SK-N-SH (cell line): ENCODE data around the gene SRGAP3. TPM values are rescaled to one million over a fixed set of nuclear protein-coding genes. Genes with fewer than 3 reads are reported as not detected.

ENCODE experiments used
- CTCF ChIA-PET: fragments of 300-600, 350-600 bp; formaldehyde crosslinking; extraction: SDS; loops from one replicate; lab custom pipeline; 2021; lab: Yijun Ruan, JAX
- POLR2A ChIA-PET: fragments of 350-600 bp; sonication (Branson Sonifier 250); formaldehyde crosslinking; extraction: SDS; loops from one replicate; lab custom pipeline; 2020; ENCODE audit warnings: antibody characterized with exemption, inconsistent platforms; lab: Yijun Ruan, JAX
- DNase-seq: peaks from one replicate; pipeline ENCODE4 v3.0.0; 2012
- H2AFZ ChIP-seq: fragments of 200-600 bp; sonication (generic); 2 replicates; pipeline ENCODE4 v1.8.1; 2016; ENCODE audit warnings: antibody characterized with exemption, mild to moderate bottlenecking, low read depth
- H3F3A ChIP-seq: fragments of 200-600 bp; sonication (generic); replicated peaks from 2 replicates; pipeline ENCODE3; 2016; ENCODE audit warnings: antibody characterized with exemption, mild to moderate bottlenecking; ENCODE audit not compliant: insufficient read depth
- H3K27ac ChIP-seq, 2 experiments: fragments of 200-500 bp in 1 of 2; fragments of 200-600 bp in 1 of 2; sonication (Bioruptor generic) in 1 of 2; sonication (generic), shearing (Covaris generic) in 1 of 2; 2 replicates each; pipeline versions ENCODE4 v1.5.1 to v1.6.1; 2014 to 2016; ENCODE audit warnings: low read depth in 2 of 2, inconsistent platforms in 1 of 2, low read length in 1 of 2, mild to moderate bottlenecking in 1 of 2, mixed read lengths in 1 of 2
- H3K27me3 ChIP-seq: fragments of 200-600 bp; sonication (generic), shearing (Covaris generic); 2 replicates; pipeline ENCODE4 v1.6.1; 2016; ENCODE audit warnings: mixed run types; ENCODE audit not compliant: insufficient read depth
- H3K36me3 ChIP-seq, 2 experiments: fragments of 200-500 bp in 1 of 2; fragments of 200-600 bp in 1 of 2; sonication (Bioruptor generic) in 1 of 2; sonication (generic) in 1 of 2; replicated peaks in 1 of 2; 2 replicates each; pipeline versions ENCODE3 to v1.5.1; 2014 to 2016; ENCODE audit warnings: low read length in 1 of 2, mild to moderate bottlenecking in 1 of 2; ENCODE audit not compliant: insufficient read depth in 2 of 2, control insufficient read depth in 1 of 2
- H3K4me1 ChIP-seq, 2 experiments: fragments of 200-500 bp in 1 of 2; fragments of 200-600 bp in 1 of 2; sonication (Bioruptor generic) in 1 of 2; sonication (generic), shearing (Covaris generic) in 1 of 2; 2 replicates each; pipeline versions ENCODE4 v1.5.1 to v1.6.1; 2014 to 2016; ENCODE audit warnings: low read depth in 1 of 2, low read length in 1 of 2, mixed run types in 1 of 2; ENCODE audit not compliant: insufficient read depth in 2 of 2, control insufficient read depth in 1 of 2
- H3K4me2 ChIP-seq: fragments of 200-600 bp; sonication (generic), shearing (Covaris generic); 2 replicates; pipeline ENCODE4 v1.6.1; 2017; ENCODE audit warnings: mixed run types
- H3K4me3 ChIP-seq, 2 experiments: fragments of 200-500 bp in 1 of 2; fragments of 200-600 bp in 1 of 2; sonication (Bioruptor generic) in 1 of 2; sonication (generic), shearing (Covaris generic) in 1 of 2; 2 replicates each; pipeline versions ENCODE4 v1.5.1 to v1.8.1; 2014 to 2016; ENCODE audit warnings: low read depth in 2 of 2, inconsistent platforms in 1 of 2, low read length in 1 of 2, mild to moderate bottlenecking in 1 of 2, mixed read lengths in 1 of 2, moderate library complexity in 1 of 2
- H3K79me2 ChIP-seq: fragments of 200-600 bp; sonication (generic); 2 replicates; pipeline ENCODE4 v1.8.1; 2017; ENCODE audit warnings: mild to moderate bottlenecking; ENCODE audit not compliant: insufficient read depth
- H3K9ac ChIP-seq: fragments of 200-600 bp; sonication (generic); 2 replicates; pipeline ENCODE4 v1.6.1; 2017; ENCODE audit warnings: mixed run types
- H3K9me2 ChIP-seq: fragments of 200-600 bp; sonication (generic); 2 replicates; pipeline ENCODE4 v1.6.1; 2017; ENCODE audit warnings: mixed run types
- H3K9me3 ChIP-seq: fragments of 200-600 bp; sonication (generic); 2 replicates; pipeline ENCODE4 v1.6.1; 2017; ENCODE audit warnings: mixed run types, mild to moderate bottlenecking, moderate library complexity
- H4K20me1 ChIP-seq: fragments of 200-600 bp; sonication (generic); 2 replicates; pipeline ENCODE4 v1.6.1; 2017; ENCODE audit warnings: mild to moderate bottlenecking, mixed run types; ENCODE audit not compliant: insufficient read depth
- CHD2 ChIP-seq: fragments of 150-350 bp; IDR thresholded peaks from 2 replicates; pipeline ENCODE4 v1.6.1; 2018; ENCODE audit warnings: low read length; ENCODE audit not compliant: partially characterized antibody
- EP300 ChIP-seq, 2 experiments: IDR thresholded peaks; 2 replicates each; pipeline versions ENCODE4 v1.4.0 to v1.6.1; 2012; ENCODE audit warnings: borderline replicate concordance in 1 of 2, low read depth in 1 of 2, low read length in 1 of 2
- FOXJ3 ChIP-seq: sonication (generic); formaldehyde crosslinking; IDR thresholded peaks from 2 replicates; pipeline ENCODE4 v1.5.1; 2020; ENCODE audit warnings: mild to moderate bottlenecking, missing genetic modification reagents
- GATA2 ChIP-seq: sonication (generic); formaldehyde crosslinking; IDR thresholded peaks from 2 replicates; pipeline ENCODE4 v1.5.0; 2020; ENCODE audit warnings: mild to moderate bottlenecking, missing genetic modification reagents
- NRF1 ChIP-seq: IDR thresholded peaks from 2 replicates; pipeline ENCODE4 v1.6.1; 2012; ENCODE audit warnings: low read depth, mild to moderate bottlenecking, low read length
- RAD21 ChIP-seq: IDR thresholded peaks from 2 replicates; pipeline ENCODE4 v1.6.1; 2012; ENCODE audit warnings: mild to moderate bottlenecking, low read length
- RCOR1 ChIP-seq: fragments of 150-350 bp; IDR thresholded peaks from 2 replicates; pipeline ENCODE4 v1.6.1; 2017; ENCODE audit warnings: antibody characterized with exemption, low read length
- RXRA ChIP-seq: IDR thresholded peaks from 2 replicates; pipeline ENCODE4 v1.4.0; 2012; ENCODE audit warnings: low read depth, mild to moderate bottlenecking, borderline replicate concordance
- SMC3 ChIP-seq: IDR thresholded peaks from 2 replicates; pipeline ENCODE4 v1.6.1; 2012; ENCODE audit warnings: low read depth, low read length, improper control_type of control experiment
- TEAD4 ChIP-seq: IDR thresholded peaks from 2 replicates; pipeline ENCODE4 v1.4.0; 2012; ENCODE audit warnings: mild to moderate bottlenecking, borderline replicate concordance; ENCODE audit not compliant: insufficient read depth
- YY1 ChIP-seq: IDR thresholded peaks from 2 replicates; pipeline ENCODE4 v1.4.0; 2012; ENCODE audit warnings: low read depth, mild to moderate bottlenecking
- WGBS: methylation state at CpG from one replicate; pipeline ENCODE4 v1.1.6; 2017; ENCODE audit warnings: low lambda C conversion rate; 5-methylcytosine and 5-hydroxymethylcytosine counted together
- polyA plus RNA-seq, 3 experiments: library from polyadenylated mRNA; depleted of rRNA; stranded (reverse); fragments of >200 nt; gene quantifications; 2 replicates each; pipeline ENCODE4 v1.2.3, GENCODE V29; 2012
- TF ChIP-seq, protein P1 (sequence below): IDR thresholded peaks from 2 replicates; pipeline ENCODE4 v1.4.0; 2012; ENCODE audit warnings: low read depth, borderline replicate concordance
- TF ChIP-seq, protein P2 (sequence below): IDR thresholded peaks from 2 replicates; pipeline ENCODE4; 2012
- TF ChIP-seq, protein P3 (sequence below): fragments of 200-600 bp; sonication (generic); IDR thresholded peaks from 2 replicates; pipeline ENCODE4 v1.6.1; 2017; ENCODE audit warnings: antibody characterized with exemption, mild to moderate bottlenecking, moderate library complexity
- TF ChIP-seq, protein P4 (sequence below): fragments of 150-350 bp; IDR thresholded peaks from 2 replicates; pipeline ENCODE4 v1.6.1; 2017; ENCODE audit warnings: antibody characterized with exemption, low read length, low read depth, borderline replicate concordance
- TF ChIP-seq, protein P5 (sequence below): IDR thresholded peaks from 2 replicates; pipeline ENCODE4 v1.4.0; 2012; ENCODE audit warnings: low read depth

SRGAP3 gene
- polyA plus RNA-seq, 1 of the 3 experiments (the other 2 are of a cell fraction) = 2.8 TPM

DNA sequence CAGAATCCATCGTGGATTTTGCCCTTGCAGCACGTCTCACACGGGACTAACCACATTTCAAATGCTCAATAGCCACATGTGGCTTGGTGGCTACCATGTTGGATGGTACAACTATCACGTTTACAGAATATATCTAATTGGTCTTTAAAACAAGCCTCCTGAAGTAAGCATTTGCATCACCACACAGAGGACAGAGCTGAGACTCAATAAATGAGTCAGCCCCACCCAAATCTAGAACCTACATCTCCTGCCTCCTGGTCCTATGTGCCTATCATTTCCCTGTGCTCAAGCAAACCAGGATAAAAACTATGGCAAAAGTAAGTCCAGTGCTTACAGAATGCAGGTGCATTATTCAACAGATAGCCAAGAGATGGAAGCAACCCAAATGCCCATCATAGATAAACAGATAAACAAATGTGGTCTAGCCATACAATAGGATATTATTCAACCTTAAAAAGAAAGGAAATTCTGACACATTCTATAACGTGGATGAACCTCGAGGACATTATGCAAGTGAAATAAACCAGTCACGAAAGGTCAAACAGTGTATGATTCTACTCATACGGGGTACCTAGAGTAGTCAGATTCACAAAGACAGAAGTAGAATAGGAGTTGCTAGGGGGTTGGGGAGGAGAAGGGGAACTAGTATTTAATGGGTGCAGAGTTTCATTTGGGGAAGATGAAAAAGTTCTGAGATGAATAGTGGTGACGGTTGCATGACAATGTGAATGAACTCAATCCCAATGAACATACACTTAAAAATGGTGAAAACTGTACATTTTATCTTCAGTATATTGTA lies 43.9 kb downstream of the SRGAP3 start (continued):
- TF ChIP-seq, protein P1, sequence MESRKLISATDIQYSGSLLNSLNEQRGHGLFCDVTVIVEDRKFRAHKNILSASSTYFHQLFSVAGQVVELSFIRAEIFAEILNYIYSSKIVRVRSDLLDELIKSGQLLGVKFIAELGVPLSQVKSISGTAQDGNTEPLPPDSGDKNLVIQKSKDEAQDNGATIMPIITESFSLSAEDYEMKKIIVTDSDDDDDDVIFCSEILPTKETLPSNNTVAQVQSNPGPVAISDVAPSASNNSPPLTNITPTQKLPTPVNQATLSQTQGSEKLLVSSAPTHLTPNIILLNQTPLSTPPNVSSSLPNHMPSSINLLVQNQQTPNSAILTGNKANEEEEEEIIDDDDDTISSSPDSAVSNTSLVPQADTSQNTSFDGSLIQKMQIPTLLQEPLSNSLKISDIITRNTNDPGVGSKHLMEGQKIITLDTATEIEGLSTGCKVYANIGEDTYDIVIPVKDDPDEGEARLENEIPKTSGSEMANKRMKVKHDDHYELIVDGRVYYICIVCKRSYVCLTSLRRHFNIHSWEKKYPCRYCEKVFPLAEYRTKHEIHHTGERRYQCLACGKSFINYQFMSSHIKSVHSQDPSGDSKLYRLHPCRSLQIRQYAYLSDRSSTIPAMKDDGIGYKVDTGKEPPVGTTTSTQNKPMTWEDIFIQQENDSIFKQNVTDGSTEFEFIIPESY = no peak
- TF ChIP-seq CHD2 = no peak
- TF ChIP-seq EP300 (IDR thresholded peaks at IDR 0.05; ENCODE audit: borderline replicate concordance in 1 of 2, low read depth in 1 of 2, low read length in 1 of 2) = no peak
- no peak for TF ChIP-seq FOXJ3

DNA sequence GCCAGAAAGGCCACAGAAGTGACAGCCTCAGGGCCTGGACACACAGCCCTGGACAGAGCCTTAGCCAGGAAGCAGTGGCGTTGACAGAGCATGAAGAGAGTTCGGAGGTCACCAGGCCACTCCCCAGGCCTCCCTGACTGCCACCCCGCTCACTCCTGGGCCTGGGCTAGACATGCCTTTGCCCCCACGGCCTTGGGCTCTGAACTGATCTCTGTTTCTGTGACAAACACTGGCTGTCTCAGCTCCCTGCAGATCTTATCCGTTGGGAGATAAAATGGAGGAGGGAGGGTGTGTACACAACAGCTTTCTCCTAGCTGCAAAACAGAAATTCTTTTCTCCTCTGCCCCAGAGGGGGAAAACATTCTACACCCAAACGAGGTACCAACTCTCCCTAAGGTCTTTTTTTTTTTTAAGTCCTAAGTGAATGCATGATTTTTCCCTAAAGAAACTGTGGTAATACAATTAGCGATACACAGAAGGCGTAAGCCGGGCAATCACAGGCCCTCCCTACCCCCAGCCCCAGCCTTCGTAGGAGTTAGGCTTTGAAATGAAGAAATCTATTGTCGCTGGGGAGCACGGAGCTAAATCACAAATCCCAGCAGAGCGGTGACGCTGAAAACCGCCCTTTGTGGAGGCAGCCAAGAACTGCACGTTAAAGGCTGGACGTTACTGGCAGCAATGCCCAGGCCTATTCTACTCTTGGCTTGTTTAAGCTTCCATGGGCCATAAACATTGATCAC lies 45.0 kb downstream of the SRGAP3 start:
- Histone ChIP-seq H4K20me1 (no peaks in the 10 kb centered on the region), H3K36me3 (no peaks in the 10 kb centered on the region), H3K9me2 (no peaks in the 10 kb centered on the region), H3K4me1 (peaks cover 0 to 46% of the 10 kb centered on the region in 2 experiments; a peak in 2 of 4 replicates), H3K9me3 (no peaks in the 10 kb centered on the region), H3K79me2 (no peaks in the 10 kb centered on the region), H2AFZ (no peak overlapping the region), H3F3A (no peaks in the 10 kb centered on the region), H3K9ac (no peak overlapping the region), H3K27me3 (no peaks in the 10 kb centered on the region; the same call in 1 of the 2 replicates), H3K27ac (peak overlapping the region in 1 of 2 experiments; percentile 75; a peak in 2 of 4 replicates), H3K4me2 (no peak overlapping the region), H3K4me3 (no peak overlapping the region)
- ChIA-PET POLR2A (no interaction called here), CTCF (interaction anchor here (0.6 to 2.7 kb wide), 5 partner anchors 10 to 480 kb away, joined by 3 to 8 read pairs (median 5); partner anchors contain the start of gene SRGAP3)
- 70% methylated on average over 17 of the region's 17 CpGs for WGBS
- peak; percentile 59 for DNase-seq
- TF ChIP-seq, protein P2, sequence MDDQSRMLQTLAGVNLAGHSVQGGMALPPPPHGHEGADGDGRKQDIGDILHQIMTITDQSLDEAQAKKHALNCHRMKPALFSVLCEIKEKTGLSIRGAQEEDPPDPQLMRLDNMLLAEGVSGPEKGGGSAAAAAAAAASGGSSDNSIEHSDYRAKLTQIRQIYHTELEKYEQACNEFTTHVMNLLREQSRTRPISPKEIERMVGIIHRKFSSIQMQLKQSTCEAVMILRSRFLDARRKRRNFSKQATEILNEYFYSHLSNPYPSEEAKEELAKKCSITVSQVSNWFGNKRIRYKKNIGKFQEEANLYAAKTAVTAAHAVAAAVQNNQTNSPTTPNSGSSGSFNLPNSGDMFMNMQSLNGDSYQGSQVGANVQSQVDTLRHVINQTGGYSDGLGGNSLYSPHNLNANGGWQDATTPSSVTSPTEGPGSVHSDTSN = no peak
- TF ChIP-seq FOXJ3 (peak; percentile 84), NRF1 (no peak), EP300 (IDR thresholded peaks at IDR 0.05; ENCODE audit: borderline replicate concordance in 1 of 2, low read depth in 1 of 2, low read length in 1 of 2) (peak in 1 of 2 experiments; percentile 65; a peak in 1 of 4 replicates), RXRA (no peak), RAD21 (no peak; the same call in 1 of the 2 replicates), GATA2 (CRISPR knock-in tag) (peak; percentile 94), YY1 (no peak), TEAD4 (no peak), RCOR1 (peak; percentile 51; the same call in 1 of the 2 replicates), CHD2 (peak; percentile 23), SMC3 (peak; percentile 7; the same call in 1 of the 2 replicates)
- TF ChIP-seq, protein P3, sequence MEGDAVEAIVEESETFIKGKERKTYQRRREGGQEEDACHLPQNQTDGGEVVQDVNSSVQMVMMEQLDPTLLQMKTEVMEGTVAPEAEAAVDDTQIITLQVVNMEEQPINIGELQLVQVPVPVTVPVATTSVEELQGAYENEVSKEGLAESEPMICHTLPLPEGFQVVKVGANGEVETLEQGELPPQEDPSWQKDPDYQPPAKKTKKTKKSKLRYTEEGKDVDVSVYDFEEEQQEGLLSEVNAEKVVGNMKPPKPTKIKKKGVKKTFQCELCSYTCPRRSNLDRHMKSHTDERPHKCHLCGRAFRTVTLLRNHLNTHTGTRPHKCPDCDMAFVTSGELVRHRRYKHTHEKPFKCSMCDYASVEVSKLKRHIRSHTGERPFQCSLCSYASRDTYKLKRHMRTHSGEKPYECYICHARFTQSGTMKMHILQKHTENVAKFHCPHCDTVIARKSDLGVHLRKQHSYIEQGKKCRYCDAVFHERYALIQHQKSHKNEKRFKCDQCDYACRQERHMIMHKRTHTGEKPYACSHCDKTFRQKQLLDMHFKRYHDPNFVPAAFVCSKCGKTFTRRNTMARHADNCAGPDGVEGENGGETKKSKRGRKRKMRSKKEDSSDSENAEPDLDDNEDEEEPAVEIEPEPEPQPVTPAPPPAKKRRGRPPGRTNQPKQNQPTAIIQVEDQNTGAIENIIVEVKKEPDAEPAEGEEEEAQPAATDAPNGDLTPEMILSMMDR = no peak
- TF ChIP-seq, protein P4, sequence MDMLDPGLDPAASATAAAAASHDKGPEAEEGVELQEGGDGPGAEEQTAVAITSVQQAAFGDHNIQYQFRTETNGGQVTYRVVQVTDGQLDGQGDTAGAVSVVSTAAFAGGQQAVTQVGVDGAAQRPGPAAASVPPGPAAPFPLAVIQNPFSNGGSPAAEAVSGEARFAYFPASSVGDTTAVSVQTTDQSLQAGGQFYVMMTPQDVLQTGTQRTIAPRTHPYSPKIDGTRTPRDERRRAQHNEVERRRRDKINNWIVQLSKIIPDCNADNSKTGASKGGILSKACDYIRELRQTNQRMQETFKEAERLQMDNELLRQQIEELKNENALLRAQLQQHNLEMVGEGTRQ = no peak
- TF ChIP-seq, protein P1 = no peak
- TF ChIP-seq, protein P5, sequence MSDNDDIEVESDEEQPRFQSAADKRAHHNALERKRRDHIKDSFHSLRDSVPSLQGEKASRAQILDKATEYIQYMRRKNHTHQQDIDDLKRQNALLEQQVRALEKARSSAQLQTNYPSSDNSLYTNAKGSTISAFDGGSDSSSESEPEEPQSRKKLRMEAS = no peak
